Measurements from ENCODE around the gene NTNG1.

NTNG1 gene

GRCh38 chr1:107352850-107353249, 212.0 kb downstream of the NTNG1 start:
- no peak overlapping the region for H3K27ac ChIP-seq (ENCODE audit: low read length)
- no peaks in the 10 kb centered on the region for H3K36me3 ChIP-seq (ENCODE audit: control insufficient read depth, insufficient read depth, low read length)
- no peaks in the 10 kb centered on the region for H3K27me3 ChIP-seq (ENCODE audit: control insufficient read depth, insufficient read depth, low read length)
- no peak overlapping the region for H3K4me3 ChIP-seq (ENCODE audit: low read length)
- H3K9me3 ChIP-seq (ENCODE audit: control insufficient read depth, insufficient read depth, low read length): peaks cover 3% of the 10 kb centered on the region; the same call in 1 of the 2 replicates
- DNase-seq (ENCODE audit: low read depth, low spot score): no peak
- no peaks in the 10 kb centered on the region; the same call in 1 of the 2 replicates for H3K4me1 ChIP-seq (ENCODE audit: control insufficient read depth, insufficient read depth, low read length)

DNA sequence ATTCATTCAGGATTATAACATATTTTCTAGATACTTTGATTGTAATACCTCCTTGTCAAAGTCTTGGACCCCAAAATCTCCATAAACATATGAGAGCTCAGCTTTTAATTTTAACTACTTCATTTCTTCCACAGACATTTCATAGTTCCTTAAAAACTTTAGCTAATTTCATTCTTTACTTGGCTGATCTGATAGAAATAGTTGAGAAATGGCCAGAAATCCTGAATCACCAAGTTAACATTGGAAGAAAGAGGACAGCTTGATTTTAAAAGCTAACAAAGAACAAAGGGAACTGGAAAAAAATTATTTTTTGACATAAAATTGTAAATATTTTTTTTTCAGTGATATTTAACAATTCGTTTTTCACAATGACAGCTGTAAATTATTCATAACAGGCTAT, 216.5 kb downstream of the NTNG1 start:
- H3K36me3 ChIP-seq (ENCODE audit: control insufficient read depth, insufficient read depth, low read length): no peaks in the 10 kb centered on the region
- H3K27ac ChIP-seq (ENCODE audit: low read length): no peak overlapping the region
- H3K9me3 ChIP-seq (ENCODE audit: control insufficient read depth, insufficient read depth, low read length): no peaks in the 10 kb centered on the region
- WGBS (ENCODE audit: insufficient coverage, insufficient read length): no CpG with 5 or more reads among the region's 1 CpG
- H3K4me3 ChIP-seq (ENCODE audit: low read length): no peak overlapping the region
- H3K27me3 ChIP-seq (ENCODE audit: control insufficient read depth, insufficient read depth, low read length): no peaks in the 10 kb centered on the region
- no peaks in the 10 kb centered on the region; the same call in 1 of the 2 replicates for H3K4me1 ChIP-seq (ENCODE audit: control insufficient read depth, insufficient read depth, low read length)
- DNase-seq (ENCODE audit: low read depth, low spot score): no peak

DNA sequence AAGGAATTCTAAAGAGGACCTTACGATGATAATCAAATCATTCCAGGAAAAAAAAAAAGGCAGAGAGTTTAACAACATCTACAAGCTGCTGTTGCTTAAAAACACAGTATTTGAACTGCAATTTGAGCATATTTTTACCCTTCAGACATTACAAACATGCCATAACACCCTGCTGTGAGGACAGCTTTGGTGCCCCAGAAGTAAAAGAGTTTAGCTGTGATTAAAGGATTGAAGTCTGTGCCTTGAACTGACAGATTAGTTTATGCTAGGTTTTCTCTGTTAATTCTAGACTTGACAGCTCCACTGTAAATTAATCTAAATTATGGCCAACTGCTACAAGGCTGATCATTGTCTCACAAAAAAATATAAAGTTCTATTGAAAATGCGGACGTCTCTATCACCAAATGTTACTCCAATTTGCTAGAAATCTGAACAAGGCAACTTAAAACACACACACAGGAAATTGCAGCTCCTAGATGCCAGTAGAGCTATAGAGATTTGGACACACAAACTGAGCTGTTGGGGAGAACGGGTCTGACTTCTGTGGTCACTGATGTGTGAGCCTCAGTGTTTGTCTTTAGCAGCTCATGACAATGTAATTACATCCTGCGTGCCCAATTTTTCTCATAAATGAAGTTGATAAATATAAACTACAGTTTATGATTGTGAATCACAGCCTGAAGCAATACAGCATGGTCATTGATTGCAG, 217.9 kb downstream of the NTNG1 start:
- no peaks in the 10 kb centered on the region for H3K9me3 ChIP-seq (ENCODE audit: control insufficient read depth, insufficient read depth, low read length)
- DNase-seq (ENCODE audit: low read depth, low spot score): no peak
- H3K4me3 ChIP-seq (ENCODE audit: low read length): no peak overlapping the region
- H3K36me3 ChIP-seq (ENCODE audit: control insufficient read depth, insufficient read depth, low read length): no peaks in the 10 kb centered on the region
- no peaks in the 10 kb centered on the region for H3K4me1 ChIP-seq (ENCODE audit: control insufficient read depth, insufficient read depth, low read length)
- H3K27me3 ChIP-seq (ENCODE audit: control insufficient read depth, insufficient read depth, low read length): no peaks in the 10 kb centered on the region
- WGBS (ENCODE audit: insufficient coverage, insufficient read length): no CpG with 5 or more reads among the region's 5 CpGs
- H3K27ac ChIP-seq (ENCODE audit: low read length): no peak overlapping the region

- H3K27me3 ChIP-seq (ENCODE audit: control insufficient read depth, insufficient read depth, low read length): no peaks in the 10 kb centered on the region
- no peak overlapping the region for H3K27ac ChIP-seq (ENCODE audit: low read length)
- no CpG with 5 or more reads among the region's 5 CpGs for WGBS (ENCODE audit: insufficient coverage, insufficient read length)
- H3K36me3 ChIP-seq (ENCODE audit: control insufficient read depth, insufficient read depth, low read length): no peaks in the 10 kb centered on the region
- no peak overlapping the region for H3K4me3 ChIP-seq (ENCODE audit: low read length)
- H3K9me3 ChIP-seq (ENCODE audit: control insufficient read depth, insufficient read depth, low read length): no peaks in the 10 kb centered on the region
- no peaks in the 10 kb centered on the region for H3K4me1 ChIP-seq (ENCODE audit: control insufficient read depth, insufficient read depth, low read length)
- no peak for DNase-seq (ENCODE audit: low read depth, low spot score)
These were observed 218.8 kb downstream of the NTNG1 start for GRCh38 chr1:107359472-107360241.

DNA sequence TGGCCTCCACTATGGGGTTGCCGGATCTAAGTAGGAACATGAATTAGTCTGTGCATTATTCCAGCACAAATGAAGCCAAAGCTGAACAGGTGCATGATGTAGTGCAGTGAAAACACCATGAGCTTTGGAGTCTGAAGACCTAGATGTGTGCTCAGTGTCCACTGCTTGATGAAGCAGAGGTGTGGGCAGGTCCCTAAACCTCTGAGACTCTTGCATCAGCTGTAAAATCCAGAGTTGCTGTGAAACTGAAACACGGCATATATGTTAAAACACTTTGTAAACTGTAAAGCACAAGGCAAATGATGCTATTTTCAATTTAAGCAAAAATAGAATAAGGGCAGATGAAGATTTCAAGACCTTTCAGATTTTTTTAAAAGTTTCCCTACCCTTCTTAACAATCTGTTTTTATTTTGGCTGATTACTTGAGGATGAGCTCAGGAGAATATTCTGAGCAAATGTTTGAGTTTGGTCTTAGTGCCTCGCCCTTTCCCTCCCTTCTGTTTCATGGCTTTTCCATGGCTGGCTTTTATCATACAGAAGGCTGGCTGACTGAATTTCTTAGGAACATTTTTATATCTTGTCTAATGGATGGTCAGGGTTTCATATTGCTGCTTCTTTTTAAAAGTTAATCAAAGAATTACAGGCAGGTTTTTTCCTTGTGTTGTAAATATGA, 221.8 kb downstream of the NTNG1 start:
- Histone ChIP-seq H3K27me3 (ENCODE audit: control insufficient read depth, insufficient read depth, low read length) (no peaks in the 10 kb centered on the region), H3K27ac (ENCODE audit: low read length) (no peak overlapping the region), H3K4me1 (ENCODE audit: control insufficient read depth, insufficient read depth, low read length) (no peaks in the 10 kb centered on the region), H3K4me3 (ENCODE audit: low read length) (no peak overlapping the region), H3K36me3 (ENCODE audit: control insufficient read depth, insufficient read depth, low read length) (no peaks in the 10 kb centered on the region), H3K9me3 (ENCODE audit: control insufficient read depth, insufficient read depth, low read length) (no peaks in the 10 kb centered on the region)
- no peak for DNase-seq (ENCODE audit: low read depth, low spot score)
- no CpG with 5 or more reads among the region's 3 CpGs for WGBS (ENCODE audit: insufficient coverage, insufficient read length)

DNA sequence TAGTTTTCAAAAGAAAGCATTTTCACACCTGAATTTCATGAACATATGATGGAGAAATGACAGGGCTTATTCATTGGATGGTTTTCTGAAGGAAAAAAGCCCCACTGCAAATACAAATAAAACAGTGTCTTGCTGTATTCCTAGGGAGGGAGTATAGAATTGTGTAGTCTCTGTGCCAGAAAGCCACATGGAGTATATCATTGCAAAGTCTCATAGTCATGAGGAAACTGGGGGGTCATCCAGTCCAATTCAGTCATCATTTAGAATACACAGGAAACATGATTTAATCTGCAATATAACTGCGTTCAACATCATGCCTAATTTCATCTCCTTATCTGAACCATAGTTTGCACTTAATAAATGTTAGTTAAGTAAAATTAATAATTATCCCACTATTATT, 222.3 kb downstream of the NTNG1 start:
- H3K4me3 ChIP-seq (ENCODE audit: low read length): no peak overlapping the region
- DNase-seq (ENCODE audit: low read depth, low spot score): no peak
- H3K9me3 ChIP-seq (ENCODE audit: control insufficient read depth, insufficient read depth, low read length): no peaks in the 10 kb centered on the region
- no CpG with 5 or more reads among the region's 1 CpG for WGBS (ENCODE audit: insufficient coverage, insufficient read length)
- no peaks in the 10 kb centered on the region for H3K36me3 ChIP-seq (ENCODE audit: control insufficient read depth, insufficient read depth, low read length)
- no peaks in the 10 kb centered on the region for H3K27me3 ChIP-seq (ENCODE audit: control insufficient read depth, insufficient read depth, low read length)
- no peak overlapping the region for H3K27ac ChIP-seq (ENCODE audit: low read length)
- no peaks in the 10 kb centered on the region for H3K4me1 ChIP-seq (ENCODE audit: control insufficient read depth, insufficient read depth, low read length)

- WGBS (ENCODE audit: insufficient coverage, insufficient read length): no CpG with 5 or more reads among the region's 2 CpGs
- H3K4me3 ChIP-seq (ENCODE audit: low read length): no peak overlapping the region
- H3K4me1 ChIP-seq (ENCODE audit: control insufficient read depth, insufficient read depth, low read length): no peaks in the 10 kb centered on the region
- no peaks in the 10 kb centered on the region for H3K36me3 ChIP-seq (ENCODE audit: control insufficient read depth, insufficient read depth, low read length)
- no peak for DNase-seq (ENCODE audit: low read depth, low spot score)
- no peak overlapping the region for H3K27ac ChIP-seq (ENCODE audit: low read length)
- no peaks in the 10 kb centered on the region for H3K9me3 ChIP-seq (ENCODE audit: control insufficient read depth, insufficient read depth, low read length)
- no peaks in the 10 kb centered on the region for H3K27me3 ChIP-seq (ENCODE audit: control insufficient read depth, insufficient read depth, low read length)
These were observed 224.8 kb downstream of the NTNG1 start for GRCh38 chr1:107365527-107366240.

DNA sequence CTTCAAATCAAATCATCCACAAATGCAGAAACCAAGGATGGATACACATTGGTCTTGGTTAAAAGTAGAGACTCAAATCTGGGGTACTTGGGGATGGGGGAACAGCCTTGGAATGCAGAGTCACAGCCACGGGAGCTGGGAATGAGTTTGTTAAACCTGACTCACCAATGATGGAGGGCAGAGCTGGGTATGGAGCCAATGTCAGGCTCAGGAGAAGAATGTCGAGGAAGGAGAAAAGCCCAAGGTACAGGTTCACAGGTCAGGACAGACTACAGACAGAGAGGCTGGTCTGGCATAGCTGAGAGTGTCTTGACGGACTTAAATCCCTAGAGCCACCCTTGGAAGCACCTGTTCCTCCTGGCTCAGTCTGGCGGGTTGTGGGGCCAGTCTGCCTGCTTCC, 237.6 kb downstream of the NTNG1 start:
- H3K4me1 ChIP-seq (ENCODE audit: control insufficient read depth, insufficient read depth, low read length): no peaks in the 10 kb centered on the region
- no peak for DNase-seq (ENCODE audit: low read depth, low spot score)
- H3K36me3 ChIP-seq (ENCODE audit: control insufficient read depth, insufficient read depth, low read length): no peaks in the 10 kb centered on the region
- H3K27me3 ChIP-seq (ENCODE audit: control insufficient read depth, insufficient read depth, low read length): no peaks in the 10 kb centered on the region
- no peak overlapping the region for H3K4me3 ChIP-seq (ENCODE audit: low read length)
- no peak overlapping the region for H3K27ac ChIP-seq (ENCODE audit: low read length)
- H3K9me3 ChIP-seq (ENCODE audit: control insufficient read depth, insufficient read depth, low read length): no peaks in the 10 kb centered on the region
- WGBS (ENCODE audit: insufficient coverage, insufficient read length): no CpG with 5 or more reads among the region's 4 CpGs

GRCh38 chr1:107378866-107379265, 238.0 kb downstream of the NTNG1 start:
- no peak overlapping the region for H3K27ac ChIP-seq (ENCODE audit: low read length)
- no peaks in the 10 kb centered on the region for H3K4me1 ChIP-seq (ENCODE audit: control insufficient read depth, insufficient read depth, low read length)
- no peak for DNase-seq (ENCODE audit: low read depth, low spot score)
- no peaks in the 10 kb centered on the region for H3K9me3 ChIP-seq (ENCODE audit: control insufficient read depth, insufficient read depth, low read length)
- no peak overlapping the region for H3K4me3 ChIP-seq (ENCODE audit: low read length)
- H3K36me3 ChIP-seq (ENCODE audit: control insufficient read depth, insufficient read depth, low read length): no peaks in the 10 kb centered on the region
- WGBS (ENCODE audit: insufficient coverage, insufficient read length): no CpG with 5 or more reads among the region's 2 CpGs
- no peaks in the 10 kb centered on the region for H3K27me3 ChIP-seq (ENCODE audit: control insufficient read depth, insufficient read depth, low read length)

DNA sequence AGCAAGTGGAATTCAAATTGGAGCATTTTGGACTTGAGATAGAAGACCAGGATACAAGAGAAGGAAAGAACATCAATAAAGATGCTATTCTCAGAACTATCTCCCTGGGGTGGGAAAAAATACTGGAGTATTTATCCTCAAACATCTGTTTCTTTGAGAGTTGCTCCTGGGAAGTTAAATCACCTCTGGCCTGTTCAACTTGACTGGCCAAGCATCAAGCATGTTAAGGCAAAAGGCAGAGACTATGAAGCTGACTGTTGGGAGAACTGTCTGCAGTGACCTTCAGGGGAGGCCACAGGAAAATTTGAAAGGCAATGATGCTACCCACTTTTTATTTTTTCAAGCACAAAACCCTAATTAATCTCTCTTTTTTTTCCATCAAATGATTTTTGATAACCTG, 239.0 kb downstream of the NTNG1 start:
- no peaks in the 10 kb centered on the region for H3K27me3 ChIP-seq (ENCODE audit: control insufficient read depth, insufficient read depth, low read length)
- H3K36me3 ChIP-seq (ENCODE audit: control insufficient read depth, insufficient read depth, low read length): no peaks in the 10 kb centered on the region
- no peaks in the 10 kb centered on the region for H3K9me3 ChIP-seq (ENCODE audit: control insufficient read depth, insufficient read depth, low read length)
- no peaks in the 10 kb centered on the region for H3K4me1 ChIP-seq (ENCODE audit: control insufficient read depth, insufficient read depth, low read length)
- DNase-seq (ENCODE audit: low read depth, low spot score): no peak
- H3K27ac ChIP-seq (ENCODE audit: low read length): no peak overlapping the region
- H3K4me3 ChIP-seq (ENCODE audit: low read length): no peak overlapping the region

Data from iPS DF 6.9 (cell line).